T-helper 9 cell (primary cell): ENCODE data around the gene RPS6KA2.

Experiments used
- DNase-seq: peaks from one replicate; pipeline ENCODE4 v3.0.0-alpha.2; 2020

The RPS6KA2 gene

GRCh38 chr6:166567813-166568212 is 59.2 kb downstream of the RPS6KA2 start:
- no peak for DNase-seq

GRCh38 chr6:166567107-166567506 is 59.9 kb downstream of the RPS6KA2 start:
- no peak for DNase-seq

- DNase-seq: no peak
Measured at GRCh38 chr6:166566026-166567011, 60.7 kb downstream of the RPS6KA2 start.

GRCh38 chr6:166565084-166565967 is 61.7 kb downstream of the RPS6KA2 start:
- DNase-seq: no peak

- no peak for DNase-seq
Measured at GRCh38 chr6:166563805-166564204, 63.2 kb downstream of the RPS6KA2 start.

- no peak for DNase-seq
Measured at GRCh38 chr6:166563200-166563599, 63.9 kb downstream of the RPS6KA2 start.

- DNase-seq: no peak
Measured at GRCh38 chr6:166562726-166563125, 64.3 kb downstream of the RPS6KA2 start.

- DNase-seq: no peak
Measured at GRCh38 chr6:166561771-166562359, 65.2 kb downstream of the RPS6KA2 start.

GRCh38 chr6:166560222-166560621 is 66.8 kb downstream of the RPS6KA2 start:
- DNase-seq: no peak

- no peak for DNase-seq
Measured at GRCh38 chr6:166559662-166560061, 67.4 kb downstream of the RPS6KA2 start.

GRCh38 chr6:166559211-166559610 is 67.8 kb downstream of the RPS6KA2 start:
- DNase-seq: no peak

- DNase-seq: no peak
Measured at GRCh38 chr6:166558156-166559005, 68.7 kb downstream of the RPS6KA2 start.

- no peak for DNase-seq
Measured at GRCh38 chr6:166556863-166557322, 70.2 kb downstream of the RPS6KA2 start.

- no peak for DNase-seq
Measured at GRCh38 chr6:166556336-166556735, 70.7 kb downstream of the RPS6KA2 start.

- DNase-seq: no peak
Measured at GRCh38 chr6:166555086-166555485, 72.0 kb downstream of the RPS6KA2 start.

GRCh38 chr6:166554316-166554715 is 72.7 kb downstream of the RPS6KA2 start:
- no peak for DNase-seq

GRCh38 chr6:166553563-166554271 is 73.3 kb downstream of the RPS6KA2 start:
- no peak for DNase-seq

GRCh38 chr6:166552600-166552999 is 74.5 kb downstream of the RPS6KA2 start:
- no peak for DNase-seq

GRCh38 chr6:166551754-166552495 is 75.1 kb downstream of the RPS6KA2 start:
- no peak for DNase-seq

GRCh38 chr6:166546653-166547052 is 80.4 kb downstream of the RPS6KA2 start:
- no peak for DNase-seq
